ENCODE measurements around the gene CD33.
"Not testable (repeated sequence)": the region's sequence is repeated elsewhere in the genome, so short reads cannot be mapped to it uniquely, and the experiment has no call there.

Gene CD33

GRCh38 chr19:51210191-51210784, 14.6 kb upstream of the CD33 start:
- no peak for DNase-seq (ENCODE audit: low read depth in 3 of 3)

GRCh38 chr19:51210874-51211361, 14.0 kb upstream of the CD33 start:
- not testable (repeated sequence) for DNase-seq (ENCODE audit: low read depth in 3 of 3)

- no peak for DNase-seq (ENCODE audit: low read depth in 3 of 3)
Observed at GRCh38 chr19:51211833-51212232, 13.0 kb upstream of the CD33 start.

DNA sequence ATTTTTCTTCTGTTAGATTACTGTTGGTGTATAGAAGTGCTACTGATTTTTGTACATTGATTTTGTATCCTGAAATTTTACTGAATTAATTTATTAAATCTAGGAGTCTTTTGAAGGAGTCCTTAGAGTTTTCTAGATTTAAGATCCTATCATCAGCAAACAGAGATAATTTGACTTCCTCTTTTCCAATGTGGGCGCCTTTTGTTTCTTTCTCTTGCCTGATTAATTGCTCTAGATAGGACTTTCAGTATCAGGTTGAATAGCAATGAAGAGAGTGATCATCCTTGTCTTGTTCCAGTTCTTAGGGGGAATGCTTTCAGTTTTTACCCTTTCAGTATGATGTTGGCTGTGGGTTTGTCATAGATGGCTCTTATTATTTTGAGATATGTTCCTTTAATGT, 5.6 kb upstream of the CD33 start:
- DNase-seq (ENCODE audit: low read depth in 3 of 3), result no peak

DNA sequence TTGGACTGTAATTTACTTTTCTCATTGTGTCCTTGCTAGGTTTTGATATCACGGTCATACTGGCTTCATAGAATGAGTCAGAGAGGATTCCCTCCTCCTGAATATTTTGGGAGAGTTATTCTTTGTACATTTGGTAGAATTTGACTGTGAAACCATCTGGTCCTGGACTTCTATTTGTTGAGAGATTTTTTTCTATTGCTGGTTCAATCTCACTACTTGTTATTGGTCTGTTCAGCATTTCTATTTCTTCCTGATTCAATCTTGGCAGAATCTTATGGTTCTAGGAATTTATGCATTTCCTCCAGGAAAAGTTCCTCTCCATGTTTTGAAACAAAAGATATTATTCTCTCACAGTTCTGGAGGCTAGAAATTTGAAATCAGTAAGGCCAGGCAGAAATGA, 4.9 kb upstream of the CD33 start:
- no peak for DNase-seq (ENCODE audit: low read depth in 3 of 3)

DNA sequence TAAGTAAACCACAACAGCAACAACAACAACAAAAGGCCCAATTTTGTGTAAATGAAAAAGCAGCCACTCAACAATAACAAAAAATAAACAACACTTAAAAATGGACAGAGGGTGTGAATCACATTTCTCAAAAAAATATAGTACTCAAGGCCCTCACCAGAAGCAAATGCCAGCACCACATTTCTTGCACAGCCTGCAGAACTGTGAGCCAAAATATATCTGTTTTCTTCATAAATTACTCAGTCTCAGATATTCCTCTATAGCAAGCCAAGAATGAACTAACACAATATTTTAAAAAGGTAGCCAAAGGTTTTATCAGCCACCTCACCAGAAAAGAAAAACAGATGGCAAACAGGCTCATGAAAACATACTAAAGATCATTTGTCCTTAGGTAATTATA, 3.9 kb upstream of the CD33 start:
- no peak for DNase-seq (ENCODE audit: low read depth in 3 of 3)

GRCh38 chr19:51224163-51224641, 678 bp upstream of the CD33 start:
- no peak for DNase-seq (ENCODE audit: low read depth in 3 of 3)

GRCh38 chr19:51226067-51226466, 1.2 kb downstream of the CD33 start:
- DNase-seq (ENCODE audit: low read depth in 3 of 3), result no peak

GRCh38 chr19:51227326-51227725, 2.4 kb downstream of the CD33 start:
- DNase-seq (ENCODE audit: low read depth in 3 of 3), result no peak

DNA sequence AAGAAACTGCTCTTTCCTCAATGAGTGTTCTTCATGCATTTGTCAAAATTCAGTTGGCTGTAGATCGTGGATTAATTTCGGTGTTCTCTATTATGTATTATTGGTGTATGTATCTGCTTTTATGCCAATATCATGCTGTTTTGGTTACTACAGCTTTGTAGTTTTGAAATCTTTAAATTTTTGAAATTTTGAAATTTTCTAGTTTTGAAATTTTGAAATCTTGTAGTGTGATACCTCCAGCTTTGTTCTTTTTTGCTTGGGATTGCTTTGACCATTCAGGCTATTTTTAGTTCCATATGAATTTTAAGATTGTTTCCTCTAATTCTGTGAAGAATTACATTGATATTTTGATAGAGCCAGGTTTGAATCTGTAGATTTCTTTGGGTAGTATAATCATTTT, 3.1 kb downstream of the CD33 start:
- no peak for DNase-seq (ENCODE audit: low read depth in 3 of 3)

DNA sequence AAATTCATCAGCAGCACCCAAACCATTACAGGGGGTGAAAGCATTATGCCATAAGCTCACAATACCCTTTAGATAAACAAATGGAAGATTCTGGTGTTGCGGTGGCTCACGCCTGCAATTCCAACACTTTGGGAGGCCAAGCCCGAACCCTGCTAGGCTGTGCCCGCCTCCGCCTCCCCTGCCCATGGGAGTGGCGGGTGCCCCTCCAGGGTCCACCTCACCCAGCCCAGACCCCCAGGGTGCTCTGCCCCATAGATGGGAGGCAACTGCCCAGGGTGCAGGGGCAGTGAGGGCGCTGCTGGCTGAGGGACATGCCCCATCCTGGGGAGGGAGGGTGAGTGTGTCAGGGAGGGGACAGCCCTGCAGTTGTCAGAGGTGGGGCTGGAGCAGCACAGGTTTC, 16.0 kb downstream of the CD33 start:
- DNase-seq (ENCODE audit: low read depth in 3 of 3), result no peak

DNA sequence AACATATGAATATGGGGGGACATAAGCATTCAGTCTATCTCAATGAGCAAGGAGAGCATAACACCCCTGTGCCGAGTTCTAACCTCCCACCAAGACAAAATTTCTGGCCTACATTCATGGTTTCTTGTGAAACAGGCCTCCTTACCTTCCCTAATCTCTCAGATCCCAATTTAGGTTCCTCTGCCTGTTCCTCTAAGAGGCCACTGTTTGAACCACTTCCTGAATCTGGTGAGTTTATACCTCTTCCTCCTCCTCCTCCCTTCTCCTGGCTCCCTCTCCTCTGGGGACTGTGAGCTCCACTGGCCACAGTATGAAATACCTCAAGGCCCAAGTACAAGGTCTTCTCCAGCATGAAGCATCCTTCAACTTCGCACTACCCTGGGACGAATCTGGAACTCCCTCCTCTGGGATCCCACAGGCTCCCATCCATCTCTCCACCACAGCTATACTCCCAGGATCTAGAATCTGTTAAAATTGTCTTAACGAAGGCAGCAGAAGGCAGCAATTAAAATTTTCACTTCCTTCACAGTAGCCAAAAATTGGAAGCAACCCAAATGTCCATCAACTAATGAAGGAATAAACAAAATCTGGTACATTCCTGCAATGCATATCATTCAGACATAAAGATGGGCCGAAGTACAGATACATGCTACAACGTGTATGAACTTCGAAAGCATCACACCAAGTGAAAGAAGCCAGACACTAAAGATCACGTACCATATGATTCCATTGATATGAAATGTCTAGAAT, 18.2 kb downstream of the CD33 start:
- no peak for DNase-seq (ENCODE audit: low read depth in 3 of 3)

DNA sequence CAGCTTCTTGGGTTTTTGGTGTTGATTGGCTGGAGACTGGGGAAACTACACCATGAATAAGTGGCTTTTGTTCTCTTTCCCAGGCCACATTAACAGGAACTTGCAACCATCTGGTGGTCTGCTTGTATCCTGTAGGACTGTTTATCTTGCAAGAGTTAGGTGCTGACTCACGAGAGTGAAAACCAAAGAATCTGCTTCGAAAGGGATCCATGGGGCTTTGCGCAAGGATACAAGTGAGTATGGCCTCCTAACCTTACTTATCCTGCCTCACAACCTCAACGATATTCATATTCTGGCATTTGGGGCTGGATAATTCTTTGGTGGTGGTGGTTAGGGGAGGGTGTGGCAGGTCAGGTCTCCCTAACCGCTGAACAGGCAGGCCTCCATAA, 21.3 kb downstream of the CD33 start:
- no peak for DNase-seq (ENCODE audit: low read depth in 3 of 3)

DNA sequence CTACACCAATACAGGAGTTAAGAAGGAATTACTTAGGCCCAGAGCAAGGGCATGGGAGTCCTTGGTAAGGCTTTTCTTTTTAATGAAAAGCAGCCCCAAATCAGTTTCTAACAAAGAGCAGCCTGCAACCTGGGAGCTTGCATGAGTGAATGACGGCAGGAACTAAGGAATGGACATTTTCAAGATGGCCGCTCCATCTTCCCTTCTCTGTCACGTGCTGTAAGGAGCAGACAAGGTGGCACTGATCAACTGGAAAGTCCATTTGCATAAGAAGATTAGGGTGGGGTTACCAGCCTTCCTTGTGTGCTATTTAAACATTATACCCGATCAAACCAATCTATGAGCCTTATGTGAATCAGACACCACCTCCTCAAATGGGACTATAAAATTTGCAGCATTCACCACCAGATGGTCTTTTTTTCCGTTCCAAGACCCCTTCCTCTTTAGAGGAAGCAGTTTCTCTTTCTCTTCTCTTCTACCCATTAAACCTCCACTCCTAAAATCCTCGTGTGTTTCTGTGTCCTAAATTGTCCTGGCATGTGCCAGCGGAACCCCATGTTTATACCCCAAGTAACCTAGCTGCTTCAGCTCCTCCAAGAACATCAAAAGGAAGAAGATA, 23.2 kb downstream of the CD33 start:
- no peak for DNase-seq (ENCODE audit: low read depth in 3 of 3)

DNA sequence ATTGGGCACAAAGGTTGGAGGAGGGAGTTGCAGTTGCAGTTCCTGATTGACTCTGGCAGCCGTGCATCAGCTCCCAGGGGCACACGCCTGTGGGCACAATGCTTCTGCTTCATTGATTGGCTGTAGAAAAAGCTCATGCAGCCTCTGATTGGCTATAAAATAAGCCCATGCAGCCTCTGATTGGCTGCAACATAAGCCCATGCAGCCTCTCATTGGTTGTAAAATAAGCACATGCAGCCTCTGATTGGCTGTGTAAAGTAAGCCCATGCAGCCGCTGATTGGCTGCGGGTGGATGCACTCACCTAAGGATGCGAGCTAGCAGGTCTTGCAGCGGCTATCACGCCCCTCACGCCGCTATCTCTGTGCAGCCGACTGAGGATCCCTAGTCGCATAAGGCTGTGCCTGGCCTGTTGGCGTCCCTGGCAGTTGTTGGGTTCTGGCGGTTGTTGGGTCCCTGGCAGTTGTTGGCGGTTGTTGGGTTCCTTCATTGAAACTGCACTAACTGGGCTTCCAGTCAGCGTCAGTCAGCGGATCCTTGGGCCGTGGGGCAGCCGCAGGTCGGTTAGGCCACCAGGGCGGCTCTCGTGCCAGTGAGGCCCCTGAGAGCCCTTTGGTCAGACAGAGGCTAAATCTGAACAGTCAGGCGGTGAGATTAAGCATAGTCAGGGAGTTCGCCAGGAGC, 26.0 kb downstream of the CD33 start, which contains the start of gene SIGLECL1:
Gene SIGLECL1 (plus strand): TSS at position 295 of the 682 bp plus-strand sequence. CDS start 12,993 bp downstream, outside the sequence.
- DNase-seq (ENCODE audit: low read depth in 3 of 3), result no peak

DNA sequence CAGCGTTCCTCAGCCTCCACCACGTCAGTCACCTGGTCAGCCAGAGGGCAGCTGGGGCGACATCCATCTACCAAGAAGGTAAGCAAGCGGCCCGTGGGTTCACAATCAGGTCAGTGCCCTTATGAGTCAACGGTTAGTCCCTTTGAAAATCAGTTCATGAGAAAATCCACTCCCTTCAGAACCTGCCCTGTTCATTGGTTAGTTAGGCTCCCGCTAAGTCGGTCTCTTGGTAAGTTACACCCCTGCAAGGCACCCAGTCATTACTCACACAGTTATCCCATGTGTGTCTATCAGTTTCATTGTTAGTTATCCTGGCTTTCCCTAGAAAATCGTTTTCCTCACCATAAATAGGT, 26.6 kb downstream of the CD33 start:
- DNase-seq (ENCODE audit: low read depth in 3 of 3), result no peak

DNA sequence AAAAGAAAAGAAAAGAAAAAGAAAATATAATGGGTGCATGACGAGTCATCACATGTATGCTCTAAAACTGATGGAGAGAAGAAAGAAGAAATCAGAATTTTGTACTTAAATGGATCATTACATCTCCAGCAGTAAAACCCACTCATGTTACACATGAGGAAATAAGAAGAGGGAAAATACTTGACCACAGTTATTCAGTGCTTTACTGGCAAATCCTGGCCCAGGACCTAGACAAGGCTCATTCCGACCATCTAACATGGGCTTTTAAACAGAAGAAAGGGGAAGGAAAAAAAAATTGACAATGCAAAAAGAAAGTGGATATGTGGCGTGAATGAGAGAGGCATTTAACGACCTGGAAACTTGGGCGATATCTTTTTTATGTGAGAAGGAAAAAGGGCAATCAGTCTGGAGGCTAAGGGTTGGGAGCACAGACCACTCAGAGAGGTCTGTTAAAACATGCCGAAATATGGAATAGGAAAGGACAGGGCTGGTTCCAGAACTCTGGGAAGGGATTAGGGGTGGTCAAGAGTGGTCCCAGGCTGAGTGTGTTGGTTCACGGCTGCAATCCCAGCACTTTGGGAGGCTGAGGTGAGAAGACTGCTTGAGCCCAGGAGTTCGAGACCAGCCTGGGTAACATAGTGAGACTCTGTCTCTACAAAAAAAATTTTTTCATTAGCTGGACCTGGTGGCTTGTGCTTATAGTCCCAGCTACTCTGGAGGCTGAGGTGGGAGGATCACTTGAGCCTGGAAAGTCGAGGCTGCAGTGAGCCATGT, 27.6 kb downstream of the CD33 start:
- DNase-seq (ENCODE audit: low read depth in 3 of 3), result no peak

DNA sequence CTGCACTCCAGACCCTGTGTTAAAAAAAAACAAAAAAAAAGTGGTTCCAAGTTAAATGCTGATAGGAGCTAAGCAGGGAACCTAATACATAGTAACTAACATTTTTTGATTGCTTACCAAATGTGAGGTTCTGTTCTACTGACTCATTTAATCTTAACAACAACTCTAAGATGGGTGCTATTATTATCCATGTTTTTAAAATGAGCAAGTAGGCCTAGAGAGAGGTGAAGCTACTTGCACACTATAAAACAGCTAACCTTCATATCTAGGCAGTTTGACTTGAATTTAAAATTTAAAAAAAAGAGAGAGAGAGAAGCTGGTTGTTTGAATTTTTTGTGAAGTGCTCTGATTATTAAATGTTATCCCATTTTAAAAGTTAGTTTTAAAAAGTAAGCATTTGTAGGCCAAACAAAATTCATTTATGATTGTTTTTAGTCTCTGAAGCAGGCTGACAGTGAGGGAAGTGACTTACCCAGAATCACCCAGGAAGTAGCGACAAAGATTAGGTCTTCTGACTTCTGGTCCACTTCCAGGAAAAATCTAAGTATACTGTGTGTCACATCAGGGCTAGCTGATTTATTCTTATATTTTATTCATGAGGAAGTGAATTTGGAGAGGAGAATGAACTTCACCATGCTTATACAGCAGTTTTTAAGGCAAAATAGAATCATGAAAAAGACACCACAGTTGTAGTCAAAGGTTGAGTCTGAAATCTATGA, 28.4 kb downstream of the CD33 start:
- no peak for DNase-seq (ENCODE audit: low read depth in 3 of 3)

- no peak for DNase-seq (ENCODE audit: low read depth in 3 of 3)
Observed at GRCh38 chr19:51256155-51256625, 31.3 kb downstream of the CD33 start.

DNA sequence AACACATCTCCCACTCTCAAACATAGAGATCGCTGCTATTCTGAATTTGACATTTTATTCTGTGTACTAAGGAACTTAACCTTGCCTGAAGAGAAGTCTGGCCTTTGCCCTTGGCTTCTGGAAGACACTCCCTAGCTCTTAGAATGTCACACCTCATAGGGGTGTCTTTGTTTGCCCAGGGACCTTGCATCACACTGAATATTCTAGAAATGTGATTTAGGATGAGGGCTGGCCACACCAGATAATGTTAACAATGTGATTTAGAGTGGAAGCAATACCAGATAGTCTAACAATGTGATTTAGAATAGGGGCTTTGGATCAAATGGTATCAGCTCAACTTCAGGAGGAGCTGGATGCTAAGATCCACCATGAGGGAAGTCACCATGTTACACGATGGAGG, 32.6 kb downstream of the CD33 start:
- DNase-seq (ENCODE audit: low read depth in 3 of 3), result no peak

Measured in stimulated activated CD4-positive, alpha-beta T cell treated with anti-CD3 and anti-CD28 coated beads, TNF-alpha, amount 100 ng/mL, for 24 hours (primary cell).